Coronary artery (tissue), 2 donors: ENCODE measurements around the gene CADM3.

Experiments
- DNase-seq: peaks from one replicate; pipeline ENCODE4 v3.0.0-alpha.2; 2017; ENCODE audit warnings: low spot score
- H3K27ac ChIP-seq, 2 donors: fragments of 200-600 bp; sonication (generic); one replicate each; pipeline ENCODE4 v1.5.1; 2016 to 2019
- H3K4me3 ChIP-seq: fragments of 200-600 bp; sonication (generic); 2 replicates; pipeline ENCODE4 v1.5.1; 2016; ENCODE audit warnings: mild to moderate bottlenecking, moderate library complexity
- CTCF ChIP-seq: fragments of 200-600 bp; sonication (generic); IDR thresholded peaks from one replicate; pipeline ENCODE4 v1.5.1; 2019; ENCODE audit warnings: antibody characterized with exemption

Gene CADM3

GRCh38 chr1:159173320-159173719 is 1.9 kb downstream of the CADM3 start:
- no peak overlapping the region for H3K27ac ChIP-seq
- TF ChIP-seq CTCF: no peak
- DNase-seq: no peak
- H3K4me3 ChIP-seq: peak overlapping the region; percentile 56

GRCh38 chr1:159175571-159175970 is 4.2 kb downstream of the CADM3 start:
- no peak overlapping the region for H3K4me3 ChIP-seq
- no peak for DNase-seq
- TF ChIP-seq CTCF: no peak
- no peak overlapping the region for H3K27ac ChIP-seq

- no peak for DNase-seq
- TF ChIP-seq CTCF: no peak
- Histone ChIP-seq H3K4me3 (no peak overlapping the region), H3K27ac (no peak overlapping the region)
These were observed 6.0 kb downstream of the CADM3 start for GRCh38 chr1:159177272-159177907.

- DNase-seq: no peak
- Histone ChIP-seq H3K4me3 (no peak overlapping the region), H3K27ac (no peak overlapping the region)
- no peak for TF ChIP-seq CTCF
These were observed 8.5 kb downstream of the CADM3 start for GRCh38 chr1:159179906-159180305.

GRCh38 chr1:159180516-159180915 is 9.1 kb downstream of the CADM3 start:
- Histone ChIP-seq H3K4me3 (no peak overlapping the region), H3K27ac (no peak overlapping the region)
- TF ChIP-seq CTCF: no peak
- DNase-seq: no peak

GRCh38 chr1:159181328-159182024 is 10.1 kb downstream of the CADM3 start:
- no peak for DNase-seq
- no peak for TF ChIP-seq CTCF
- Histone ChIP-seq H3K27ac (no peak overlapping the region), H3K4me3 (no peak overlapping the region)

- H3K4me3 ChIP-seq: no peak overlapping the region
- TF ChIP-seq CTCF: no peak
- no peak for DNase-seq
- no peak overlapping the region for H3K27ac ChIP-seq
These were observed 12.8 kb downstream of the CADM3 start for GRCh38 chr1:159184201-159184600.
